Omental fat pad (tissue), 4 donors: ENCODE data around the gene CLDN6. TPM values are rescaled to one million over a fixed set of nuclear protein-coding genes. Genes with fewer than 3 reads are reported as not detected.

Experiments used
- ATAC-seq: fragments of 150-250 bp; one replicate; pipeline ENCODE4 v1.9.1; 2016; ENCODE audit warnings: mild to moderate bottlenecking, moderate library complexity; ENCODE audit not compliant: low FRiP score
- DNase-seq: peaks from one replicate; pipeline ENCODE4 v3.0.0-alpha.2; 2019; ENCODE audit warnings: low spot score
- CTCF ChIP-seq, 3 donors: fragments of 450-650 bp; IDR thresholded peaks; one replicate each; pipeline ENCODE4 v1.5.1; 2016 to 2017; ENCODE audit warnings: antibody characterized with exemption in 3 of 3, mild to moderate bottlenecking in 3 of 3, moderate library complexity in 2 of 3
- total RNA-seq, 4 donors: library from RNA; depleted of rRNA; stranded (reverse); fragments of >200 nt; gene quantifications; one replicate each; pipeline ENCODE4 v1.1.0, GENCODE V29; 2016

CLDN6 gene
- total RNA-seq, 4 donors from 2014 or later: not detected

DNA sequence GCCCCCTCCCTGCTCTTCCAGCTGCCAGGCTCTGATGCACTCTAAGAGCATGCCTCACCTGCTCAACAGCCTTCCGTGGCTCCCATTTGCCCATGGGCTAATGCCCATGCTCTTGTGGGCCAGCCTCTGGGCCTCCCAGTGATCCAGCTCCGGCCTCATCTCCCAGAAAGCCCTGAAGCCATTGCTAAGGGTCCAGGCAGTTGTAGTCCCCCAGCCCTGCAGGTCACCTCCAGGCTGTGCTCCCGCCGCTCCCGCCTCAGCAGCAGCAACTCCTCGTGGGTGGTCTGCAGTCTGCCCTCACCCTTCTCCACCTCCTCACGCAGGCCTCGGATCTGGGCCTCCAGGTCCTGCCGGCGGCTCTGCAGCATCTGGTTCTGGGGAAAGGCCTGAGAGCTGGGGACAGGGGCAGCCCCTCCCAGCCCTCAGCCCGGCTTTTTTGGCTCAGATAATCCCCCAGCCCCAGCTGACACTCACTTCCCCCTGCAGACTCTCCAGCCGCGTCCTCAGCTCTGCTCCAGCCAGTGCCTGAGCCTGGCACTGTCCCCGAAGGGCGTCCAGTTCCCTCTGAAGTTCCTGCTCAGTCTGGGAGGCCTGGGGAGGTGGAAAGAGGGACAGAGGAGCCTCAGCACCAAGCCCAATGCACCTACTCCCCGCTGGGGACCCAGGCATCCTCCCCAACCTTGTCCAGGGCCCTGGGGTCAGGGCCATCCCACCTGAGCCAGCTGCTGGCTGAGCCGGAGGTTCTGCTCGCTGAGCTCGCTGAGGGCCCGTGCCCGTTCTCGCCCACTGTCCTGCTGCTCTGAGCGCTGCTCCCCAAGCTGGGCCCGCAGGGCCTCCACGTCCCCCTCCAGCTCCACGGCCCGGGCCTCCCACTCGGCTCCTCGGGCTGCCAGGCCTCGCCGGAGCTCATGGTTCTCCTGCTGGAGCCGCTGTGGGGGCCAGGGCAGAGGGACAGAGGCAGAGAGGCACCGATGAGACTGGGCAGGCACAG lies 12.5 kb upstream of the CLDN6 start:
- DNase-seq (no peak), ATAC-seq (no peak)
- TF ChIP-seq CTCF (IDR thresholded peaks at IDR 0.05): no peak

DNA sequence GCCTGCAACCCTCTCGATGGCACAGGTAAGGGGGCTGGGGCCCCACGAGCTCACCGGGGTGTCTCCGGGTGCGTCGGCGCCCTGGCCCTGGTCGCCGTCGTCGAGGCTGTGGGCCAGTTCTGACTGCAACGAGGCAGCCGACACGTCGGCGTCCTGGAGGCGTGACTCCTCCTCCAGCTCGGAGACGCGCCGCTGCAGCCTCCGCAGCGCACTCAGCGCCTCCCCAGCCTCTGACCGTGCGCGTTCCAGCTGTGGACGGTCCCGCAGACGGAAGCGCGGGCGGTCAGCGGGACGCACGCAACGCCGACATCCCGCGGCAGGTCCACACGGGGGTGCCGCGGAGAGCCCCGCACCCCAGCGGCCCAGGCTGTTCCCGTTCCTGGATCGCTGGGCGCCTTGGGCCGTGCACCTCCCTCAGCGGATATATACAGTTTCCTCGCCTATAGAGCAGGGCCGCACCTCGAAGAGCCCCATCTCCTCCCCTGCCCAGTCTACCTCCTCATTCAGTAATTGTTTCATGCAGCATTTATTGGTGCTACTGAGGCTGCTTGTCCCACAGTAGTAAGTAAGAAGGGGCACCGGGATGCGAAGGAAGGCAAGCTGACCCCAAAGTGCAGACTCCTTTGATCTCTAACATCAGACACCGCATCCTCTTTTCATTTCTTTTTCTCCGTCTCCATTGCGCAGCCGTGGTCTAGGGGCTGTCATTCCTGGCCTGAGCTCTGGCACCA lies 11.7 kb upstream of the CLDN6 start:
- ATAC-seq (no peak), DNase-seq (no peak)
- TF ChIP-seq CTCF (IDR thresholded peaks at IDR 0.05): no peak

DNA sequence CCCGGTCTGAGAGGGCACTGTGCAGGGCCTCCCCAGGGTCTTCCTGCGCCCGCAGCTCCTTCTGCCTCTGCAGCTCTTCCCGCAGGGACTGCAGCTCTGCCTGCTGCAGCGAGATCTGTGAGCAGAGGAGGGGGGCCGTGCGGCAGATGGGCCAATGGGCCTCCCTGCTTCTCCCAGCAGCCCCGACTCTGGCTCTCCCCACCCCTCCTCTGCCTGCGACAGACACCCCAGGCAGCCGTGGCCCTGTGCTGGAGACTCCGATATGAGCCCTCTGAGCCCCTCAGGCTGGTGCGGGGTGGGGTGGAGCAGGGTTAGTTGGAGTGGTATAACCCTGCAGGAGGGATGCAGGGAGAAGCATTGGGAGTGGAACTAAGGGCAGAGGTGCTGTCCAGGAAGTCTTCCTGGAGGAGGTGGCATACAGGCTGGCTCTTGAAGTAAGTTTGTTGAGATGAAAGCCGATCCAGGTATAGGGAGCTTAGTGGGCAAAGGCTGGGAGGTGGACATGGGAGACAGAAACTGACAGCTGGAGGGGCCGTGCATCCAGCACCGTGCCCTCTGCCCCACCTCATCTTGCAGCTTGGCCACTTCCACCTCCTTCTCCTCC lies 10.8 kb upstream of the CLDN6 start:
- ATAC-seq (no peak), DNase-seq (no peak)
- TF ChIP-seq CTCF (IDR thresholded peaks at IDR 0.05): no peak

DNA sequence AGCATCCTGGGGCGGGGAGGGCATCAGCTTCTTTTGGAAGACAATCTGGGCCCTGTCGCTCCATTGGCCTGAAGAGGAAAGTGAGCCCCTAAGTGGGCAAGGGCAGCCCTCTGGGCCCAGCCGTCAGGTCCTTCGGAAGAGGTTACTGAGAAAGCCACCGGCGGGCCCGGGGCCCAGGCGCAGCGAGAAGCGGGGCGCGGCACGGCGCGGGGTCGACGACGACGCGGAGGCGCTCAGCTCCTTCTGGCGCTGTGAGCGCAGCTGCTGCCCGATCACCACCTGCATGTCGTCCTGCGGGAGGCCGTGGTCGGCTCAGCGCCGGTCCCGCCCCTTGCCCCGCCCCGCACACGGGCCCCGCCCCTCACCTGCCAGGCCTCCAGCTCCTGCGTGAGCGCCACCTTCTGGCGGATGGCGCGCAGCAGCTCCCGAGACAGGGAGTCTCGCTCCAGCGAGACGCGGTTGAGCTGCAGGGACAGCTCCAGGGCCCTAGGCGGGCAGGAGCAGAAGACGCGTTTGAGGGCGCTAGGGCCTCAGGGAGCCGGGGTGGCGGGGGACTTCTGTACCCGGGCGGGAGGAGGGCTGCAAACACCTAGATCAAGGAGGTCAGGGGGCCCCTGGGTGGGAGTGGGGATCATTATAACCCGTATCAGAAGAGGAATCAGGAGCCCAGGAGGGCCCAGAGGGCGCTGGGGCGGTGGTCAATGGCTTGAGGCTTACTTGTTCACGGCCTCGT lies 10.2 kb upstream of the CLDN6 start:
- DNase-seq (peak; percentile 82), ATAC-seq (peak; percentile 28)
- TF ChIP-seq CTCF (IDR thresholded peaks at IDR 0.05): no peak

DNA sequence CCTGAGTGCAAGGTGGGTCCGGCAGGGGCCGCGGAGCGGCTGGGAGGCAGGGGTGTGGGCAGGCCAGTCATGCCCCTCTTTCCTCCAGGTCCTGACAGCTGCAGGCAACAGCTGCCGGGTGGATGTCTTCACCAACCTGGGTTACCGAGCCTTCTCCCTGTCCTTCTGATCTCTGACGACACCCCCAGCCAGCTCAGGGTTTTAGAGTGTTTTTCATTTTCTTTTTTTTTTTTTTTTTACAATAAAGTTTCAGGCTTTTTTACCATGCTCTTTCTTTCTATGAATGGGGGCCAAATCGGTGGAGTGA lies 9.5 kb upstream of the CLDN6 start:
- DNase-seq (no peak), ATAC-seq (no peak)
- no peak for TF ChIP-seq CTCF (IDR thresholded peaks at IDR 0.05)

DNA sequence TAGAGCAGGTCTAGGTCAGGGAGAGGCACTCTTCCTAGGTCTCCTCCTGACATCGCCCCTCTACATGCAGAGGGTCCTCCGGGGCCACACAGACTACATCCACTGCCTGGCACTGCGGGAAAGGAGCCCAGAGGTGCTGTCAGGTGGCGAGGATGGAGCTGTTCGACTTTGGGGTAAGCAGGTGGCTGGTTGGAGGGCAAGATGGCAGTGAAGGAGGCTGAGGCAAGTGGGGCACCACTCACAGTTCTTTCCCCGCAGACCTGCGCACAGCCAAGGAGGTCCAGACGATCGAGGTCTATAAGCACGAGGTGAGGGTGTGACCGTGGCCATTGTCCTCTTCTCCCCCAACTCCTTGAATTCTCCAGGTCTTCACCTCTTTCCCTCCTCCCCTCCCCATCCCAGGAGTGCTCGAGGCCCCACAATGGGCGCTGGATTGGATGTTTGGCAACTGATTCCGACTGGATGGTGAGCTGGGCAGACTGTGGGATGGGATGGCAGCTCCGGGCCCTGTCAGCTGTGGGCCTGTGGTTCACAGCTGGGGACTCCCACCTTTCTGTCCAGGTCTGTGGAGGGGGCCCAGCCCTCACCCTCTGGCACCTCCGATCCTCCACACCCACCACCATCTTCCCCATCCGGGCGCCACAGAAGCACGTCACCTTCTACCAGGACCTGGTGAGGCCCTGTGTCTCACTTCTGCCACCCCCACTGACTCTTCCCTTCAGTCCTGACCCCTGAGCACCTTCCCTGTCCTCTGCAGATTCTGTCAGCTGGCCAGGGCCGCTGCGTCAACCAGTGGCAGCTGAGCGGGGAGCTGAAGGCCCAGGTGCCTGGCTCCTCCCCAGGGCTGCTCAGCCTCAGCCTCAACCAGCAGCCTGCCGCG lies 8.9 kb upstream of the CLDN6 start:
- DNase-seq (no peak), ATAC-seq (no peak)

More for the DNA sequence above, 8.9 kb upstream of the CLDN6 start:
- TF ChIP-seq CTCF (IDR thresholded peaks at IDR 0.05): no peak
